H1 (cell line): ENCODE measurements around the gene CLCN5. TPM values are rescaled to one million over a fixed set of nuclear protein-coding genes. Genes with fewer than 3 reads are reported as not detected.

Source experiments
- CTCF ChIP-seq, 3 experiments: IDR thresholded peaks; 1 replicate in 2 of 3; 2 replicates in 1 of 3; pipeline versions ENCODE4 v1.5.1 to v1.6.1; 2011; ENCODE audit warnings: low read length in 3 of 3, mild to moderate bottlenecking in 3 of 3, inconsistent platforms in 2 of 3, low read depth in 1 of 3, moderate library complexity in 1 of 3; ENCODE audit not compliant: insufficient read depth in 1 of 3; ENCODE audit errors: control extremely low read depth in 1 of 3
- polyA plus RNA-seq, 7 experiments: library from polyadenylated mRNA; depleted of rRNA in 3 of 7; stranded (reverse) in 5 of 7; unstranded in 2 of 7; fragments of >200 nt in 5 of 7; fragments of 200-250 nt in 2 of 7; gene quantifications; 1 replicate in 5 of 7; 2 replicates in 1 of 7; 4 replicates in 1 of 7; pipeline versions ENCODE4 v1.2.1 to v1.2.3, GENCODE V29; 2011 to 2013; ENCODE audit warnings: missing spikeins in 2 of 7, mixed read lengths in 2 of 7
- total RNA-seq: library from RNA; stranded (reverse); fragmentation: NEBNext Ultra II Directional; extraction: Animal tissue kit (Norgen Biotek cat#: 25700); gene quantifications from 2 replicates; pipeline ENCODE4 v1.2.1, GENCODE V29; 2021

CLCN5 gene
- total and polyA plus RNA-seq, 2 of the 8 experiments (the other 6 are each of a cell fraction or from before 2014, with no cell fraction given), result 4.2 to 9.7 TPM

GRCh38 chrX:49960061-49960460 lies 37.7 kb downstream of the CLCN5 start (continued):
- TF ChIP-seq CTCF (IDR thresholded peaks at IDR 0.05; ENCODE audit: control extremely low read depth in 1 of 3, insufficient read depth in 1 of 3, low read depth in 1 of 3, low read length in 3 of 3), result no peak
